ENCODE measurements around the gene LIPH.

- no peak for TF ChIP-seq CTCF (IDR thresholded peaks at IDR 0.05; ENCODE audit: low read depth, low read length, poor library complexity, severe bottlenecking)
- no peak for TF ChIP-seq EZH2phosphoT487 (IDR thresholded peaks at IDR 0.05; ENCODE audit: borderline replicate concordance, low read length)
These were observed 9.6 kb upstream of the LIPH start for GRCh38 chr3:185561958-185562357.
